KBM-7 (cell line): ENCODE results near the gene HECTD4.

Experiments used
- DNase-seq: peaks from one replicate; pipeline ENCODE4 v3.0.0-alpha.2; 2015
- in situ Hi-C: fragments of 300-500 bp; cut with MboI; formaldehyde crosslinking; loops from 2 replicates; pipeline ENCODE4 v1.14.3; 2020; ENCODE audit warnings: low sequenced_read_pairs, low pct_unique_long_range_greater_than_20kb, mixed read lengths

Gene HECTD4

GRCh38 chr12:112172556-112173324 is 209.5 kb downstream of the HECTD4 start:
- in situ Hi-C loops = no loop called here
- no peak for DNase-seq

GRCh38 chr12:112170971-112171596 is 211.1 kb downstream of the HECTD4 start:
- in situ Hi-C loops = no loop called here
- DNase-seq = no peak

GRCh38 chr12:112170376-112170775 is 211.9 kb downstream of the HECTD4 start:
- peak; percentile 27 for DNase-seq
- in situ Hi-C loops = no loop called here

GRCh38 chr12:112169966-112170365 is 212.3 kb downstream of the HECTD4 start:
- DNase-seq = no peak
- in situ Hi-C loops = no loop called here

GRCh38 chr12:112169161-112169872 is 212.9 kb downstream of the HECTD4 start:
- DNase-seq = no peak
- in situ Hi-C loops = no loop called here

GRCh38 chr12:112168561-112168971 is 213.7 kb downstream of the HECTD4 start:
- in situ Hi-C loops = no loop called here
- DNase-seq = no peak

GRCh38 chr12:112167718-112168525 is 214.3 kb downstream of the HECTD4 start:
- in situ Hi-C loops = no loop called here
- DNase-seq = no peak

- in situ Hi-C loops = no loop called here
- DNase-seq = no peak
These were observed 215.2 kb downstream of the HECTD4 start for GRCh38 chr12:112167031-112167461.

- in situ Hi-C loops = no loop called here
- DNase-seq = no peak
These were observed 215.9 kb downstream of the HECTD4 start for GRCh38 chr12:112166051-112167015.

- no peak for DNase-seq
- in situ Hi-C loops = no loop called here
These were observed 216.6 kb downstream of the HECTD4 start for GRCh38 chr12:112165624-112166023.

- in situ Hi-C loops = no loop called here
- DNase-seq = no peak
These were observed 218.1 kb downstream of the HECTD4 start for GRCh38 chr12:112164011-112164660.

- no peak for DNase-seq
- in situ Hi-C loops = no loop called here
These were observed 218.7 kb downstream of the HECTD4 start for GRCh38 chr12:112163471-112163991.

- in situ Hi-C loops = no loop called here
- DNase-seq = no peak
These were observed 219.2 kb downstream of the HECTD4 start for GRCh38 chr12:112163056-112163455.

- in situ Hi-C loops = no loop called here
- no peak for DNase-seq
These were observed 219.9 kb downstream of the HECTD4 start for GRCh38 chr12:112162241-112162790.

- in situ Hi-C loops = no loop called here
- no peak for DNase-seq
These were observed 220.5 kb downstream of the HECTD4 start for GRCh38 chr12:112161711-112162110.

- in situ Hi-C loops = no loop called here
- DNase-seq = no peak
These were observed 221.6 kb downstream of the HECTD4 start for GRCh38 chr12:112160611-112161010.

GRCh38 chr12:112159146-112159541 is 223.1 kb downstream of the HECTD4 start:
- no peak for DNase-seq
- in situ Hi-C loops = no loop called here
